Measurements from ENCODE around the gene CIITA. TPM values are rescaled to one million over a fixed set of nuclear protein-coding genes. Genes with fewer than 3 reads are reported as not detected.
"Not testable (repeated sequence)": the region's sequence is repeated elsewhere in the genome, so short reads cannot be mapped to it uniquely, and the experiment has no call there.

CIITA gene
- total RNA-seq, 1 experiment from 2014 or later: 22.4 TPM

GRCh38 chr16:10923650-10924214, 46.7 kb downstream of the CIITA start:
- no TSS peak for BruUV-seq (replicated peaks)
- no peak for TF ChIP-seq CTCF (IDR thresholded peaks at IDR 0.05; ENCODE audit: unreplicated experiment)
- no peak for DNase-seq
- Mint-ChIP-seq H3K4me1 (ENCODE audit: low read depth, unreplicated experiment) (no peaks in the 10 kb centered on the region), H3K27ac (ENCODE audit: unreplicated experiment) (peak overlapping the region; percentile 7), H3K9me3 (ENCODE audit: low read depth, unreplicated experiment) (no peaks in the 10 kb centered on the region), H3K4me3 (ENCODE audit: low read depth, unreplicated experiment) (no peak overlapping the region), H3K36me3 (ENCODE audit: insufficient read depth, unreplicated experiment) (peaks cover 26% of the 10 kb centered on the region), H3K27me3 (ENCODE audit: unreplicated experiment) (no peaks in the 10 kb centered on the region)
- CTCF ChIA-PET: no interaction called here
- intact Hi-C loops (cut with micrococcal nuclease; ENCODE audit: unreplicated experiment): no loop called here

- CTCF ChIA-PET: interaction anchor here (0.6 kb wide), 1 partner anchor 835 kb away, joined by 4 read pairs; no protein-coding TSS in a partner anchor
- DNase-seq; intact Hi-C loops (cut with micrococcal nuclease; ENCODE audit: unreplicated experiment); H3K4me1 Mint-ChIP-seq (ENCODE audit: low read depth, unreplicated experiment); H3K9me3 Mint-ChIP-seq (ENCODE audit: low read depth, unreplicated experiment); BruUV-seq (replicated peaks); H3K27ac Mint-ChIP-seq (ENCODE audit: unreplicated experiment); H3K4me3 Mint-ChIP-seq (ENCODE audit: low read depth, unreplicated experiment); H3K27me3 Mint-ChIP-seq (ENCODE audit: unreplicated experiment): not testable (repeated sequence)
- H3K36me3 Mint-ChIP-seq (ENCODE audit: insufficient read depth, unreplicated experiment): peaks cover 39% of the 10 kb centered on the region
Measured at GRCh38 chr16:10925285-10925684, 48.3 kb downstream of the CIITA start.

- no TSS peak for BruUV-seq (replicated peaks)
- H3K27ac Mint-ChIP-seq (ENCODE audit: unreplicated experiment): no peak overlapping the region
- H3K9me3 Mint-ChIP-seq (ENCODE audit: low read depth, unreplicated experiment): no peaks in the 10 kb centered on the region
- intact Hi-C loops (cut with micrococcal nuclease; ENCODE audit: unreplicated experiment): no loop called here
- no peak for DNase-seq
- H3K27me3 Mint-ChIP-seq (ENCODE audit: unreplicated experiment): no peaks in the 10 kb centered on the region
- no peak overlapping the region for H3K4me3 Mint-ChIP-seq (ENCODE audit: low read depth, unreplicated experiment)
- CTCF ChIA-PET: interaction anchor here (0.6 kb wide), 3 partner anchors 237 to 834 kb away, joined by 3 to 4 read pairs (median 3); no protein-coding TSS in a partner anchor
- no peaks in the 10 kb centered on the region for H3K4me1 Mint-ChIP-seq (ENCODE audit: low read depth, unreplicated experiment)
- TF ChIP-seq CTCF (IDR thresholded peaks at IDR 0.05; ENCODE audit: unreplicated experiment): no peak
- H3K36me3 Mint-ChIP-seq (ENCODE audit: insufficient read depth, unreplicated experiment): peaks cover 44% of the 10 kb centered on the region
Measured at GRCh38 chr16:10926094-10926493, 49.1 kb downstream of the CIITA start.

- CTCF ChIA-PET: interaction anchor here (0.6 kb wide), 2 partner anchors 238 to 344 kb away, joined by 3 read pairs; no protein-coding TSS in a partner anchor
- Mint-ChIP-seq H3K4me3 (ENCODE audit: low read depth, unreplicated experiment) (no peak overlapping the region), H3K27ac (ENCODE audit: unreplicated experiment) (no peak overlapping the region), H3K4me1 (ENCODE audit: low read depth, unreplicated experiment) (no peaks in the 10 kb centered on the region), H3K36me3 (ENCODE audit: insufficient read depth, unreplicated experiment) (peaks cover 46% of the 10 kb centered on the region), H3K27me3 (ENCODE audit: unreplicated experiment) (no peaks in the 10 kb centered on the region), H3K9me3 (ENCODE audit: low read depth, unreplicated experiment) (no peaks in the 10 kb centered on the region)
- no TSS peak for BruUV-seq (replicated peaks)
- intact Hi-C loops (cut with micrococcal nuclease; ENCODE audit: unreplicated experiment): no loop called here
- no peak for DNase-seq
- TF ChIP-seq CTCF (IDR thresholded peaks at IDR 0.05; ENCODE audit: unreplicated experiment): no peak
Measured at GRCh38 chr16:10926867-10927266, 49.9 kb downstream of the CIITA start.

- no peak for DNase-seq
- H3K4me1 Mint-ChIP-seq (ENCODE audit: low read depth, unreplicated experiment): no peaks in the 10 kb centered on the region
- no TSS peak for BruUV-seq (replicated peaks)
- no peak overlapping the region for H3K27ac Mint-ChIP-seq (ENCODE audit: unreplicated experiment)
- no peak for TF ChIP-seq CTCF (IDR thresholded peaks at IDR 0.05; ENCODE audit: unreplicated experiment)
- CTCF ChIA-PET: no interaction called here
- intact Hi-C loops (cut with micrococcal nuclease; ENCODE audit: unreplicated experiment): no loop called here
- no peak overlapping the region for H3K4me3 Mint-ChIP-seq (ENCODE audit: low read depth, unreplicated experiment)
- H3K27me3 Mint-ChIP-seq (ENCODE audit: unreplicated experiment): no peaks in the 10 kb centered on the region
- peaks cover 50% of the 10 kb centered on the region for H3K36me3 Mint-ChIP-seq (ENCODE audit: insufficient read depth, unreplicated experiment)
- H3K9me3 Mint-ChIP-seq (ENCODE audit: low read depth, unreplicated experiment): no peaks in the 10 kb centered on the region
Measured at GRCh38 chr16:10927497-10928112, 50.6 kb downstream of the CIITA start.

GRCh38 chr16:10929097-10929496, 52.1 kb downstream of the CIITA start:
- H3K4me3 Mint-ChIP-seq (ENCODE audit: low read depth, unreplicated experiment); H3K27me3 Mint-ChIP-seq (ENCODE audit: unreplicated experiment); DNase-seq; CTCF ChIA-PET; H3K27ac Mint-ChIP-seq (ENCODE audit: unreplicated experiment); H3K9me3 Mint-ChIP-seq (ENCODE audit: low read depth, unreplicated experiment); intact Hi-C loops (cut with micrococcal nuclease; ENCODE audit: unreplicated experiment); BruUV-seq (replicated peaks); H3K4me1 Mint-ChIP-seq (ENCODE audit: low read depth, unreplicated experiment): not testable (repeated sequence)
- H3K36me3 Mint-ChIP-seq (ENCODE audit: insufficient read depth, unreplicated experiment): peaks cover 49% of the 10 kb centered on the region

Measured in Calu3 (cell line).